GM23338 (cell line): ENCODE data around the gene IFI6.
"Not testable (repeated sequence)": the region's sequence is repeated elsewhere in the genome, so short reads cannot be mapped to it uniquely, and the experiment has no call there.

Experiments
- CTCF ChIP-seq, 2 experiments: fragments of 200-600 bp in 1 of 2; sonication (generic) in 1 of 2; conservative IDR thresholded peaks; 2 replicates each; pipeline versions ENCODE4 v1.5.1 to v1.6.1; 2016 to 2017; ENCODE audit warnings: antibody characterized with exemption in 2 of 2, low read depth in 2 of 2, mild to moderate bottlenecking in 2 of 2, moderate library complexity in 1 of 2
- EZH2 ChIP-seq: fragments of 200-600 bp; sonication (generic); IDR thresholded peaks from one replicate; pipeline ENCODE4 v1.8.0; 2017; ENCODE audit warnings: antibody characterized with exemption, mild to moderate bottlenecking, low read depth; ENCODE audit not compliant: unreplicated experiment
- EZH2phosphoT487 ChIP-seq: fragments of 200-600 bp; sonication (generic); IDR thresholded peaks from one replicate; pipeline ENCODE4 v1.8.1; 2018; ENCODE audit warnings: antibody characterized with exemption; ENCODE audit not compliant: unreplicated experiment
- REST ChIP-seq: IDR thresholded peaks from one replicate; pipeline ENCODE4 v1.6.1; 2018; ENCODE audit warnings: antibody characterized with exemption; ENCODE audit not compliant: unreplicated experiment

GRCh38 chr1:27627733-27628132, 44.3 kb downstream of the IFI6 start:
- not testable (repeated sequence) for TF ChIP-seq CTCF (conservative IDR thresholded peaks at IDR 0.05; ENCODE audit: low read depth in 2 of 2); EZH2; EZH2phosphoT487; REST
